ENCODE measurements around the gene CLSTN2. TPM values are rescaled to one million over a fixed set of nuclear protein-coding genes. Genes with fewer than 3 reads are reported as not detected.

Gene CLSTN2
- total RNA-seq, 1 experiment from 2014 or later = 0.68 TPM

DNA sequence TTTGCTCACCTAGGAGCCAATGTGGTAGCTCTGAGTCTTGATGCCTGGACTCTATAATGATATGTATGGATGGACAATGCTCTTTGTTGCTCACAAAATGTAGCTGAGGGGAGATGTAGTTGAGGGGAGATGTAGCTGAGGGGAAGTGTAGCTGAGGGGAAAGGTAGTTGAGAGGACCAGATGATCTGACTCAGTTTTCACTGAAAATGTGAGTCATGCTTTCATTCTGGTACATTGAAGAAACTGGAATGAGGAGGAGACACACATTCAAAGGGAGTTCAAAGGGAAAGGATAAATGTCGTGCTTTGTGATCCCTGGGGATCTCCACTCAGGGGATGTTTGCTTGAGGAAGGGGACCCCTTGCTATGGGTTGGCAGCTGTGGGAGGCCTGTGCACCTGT, 440.0 kb downstream of the CLSTN2 start:
- Histone ChIP-seq H4K91ac (ENCODE audit: insufficient read length, low read depth, low read length) (no peak overlapping the region), H3K79me2 (ENCODE audit: insufficient read depth, low read length) (no peaks in the 10 kb centered on the region), H2BK120ac (ENCODE audit: low read depth, low read length, poor library complexity, severe bottlenecking) (no peak overlapping the region), H2BK20ac (ENCODE audit: low read depth, low read length, poor library complexity, severe bottlenecking) (no peak overlapping the region), H3K4me1 (ENCODE audit: insufficient read depth, low read length) (no peaks in the 10 kb centered on the region), H3K9ac (ENCODE audit: extremely low read depth, insufficient read length, low read length) (no peak overlapping the region), H3K56ac (ENCODE audit: insufficient read length, low read depth, low read length) (no peak overlapping the region), H2BK12ac (ENCODE audit: insufficient read length, low read depth, low read length) (no peak overlapping the region), H3K23me2 (ENCODE audit: insufficient read length, low read depth, low read length, poor library complexity, severe bottlenecking) (no peaks in the 10 kb centered on the region), H4K5ac (ENCODE audit: insufficient read length, low read depth, low read length) (no peak overlapping the region), H4K8ac (replicated peaks; ENCODE audit: insufficient read length, low read depth, low read length) (no peak overlapping the region), H3K23ac (ENCODE audit: insufficient read length, low read depth, low read length) (no peak overlapping the region), H3K9me3 (ENCODE audit: control insufficient read depth, low read depth, low read length) (no peaks in the 10 kb centered on the region), H4K20me1 (ENCODE audit: control insufficient read depth, insufficient read depth, insufficient read length) (no peaks in the 10 kb centered on the region), H3T11ph (ENCODE audit: low read length) (no peak overlapping the region), H3K4me2 (ENCODE audit: insufficient read depth, insufficient read length, low read length) (no peak overlapping the region), H2BK15ac (ENCODE audit: low read depth, low read length) (no peak overlapping the region), H2BK5ac (ENCODE audit: insufficient read length, low read length) (no peak overlapping the region), H3K4ac (ENCODE audit: low read depth, low read length) (no peak overlapping the region), H3K14ac (ENCODE audit: insufficient read depth, low read length) (no peak overlapping the region), H2AFZ (ENCODE audit: low read length) (no peak overlapping the region), H2AK5ac (ENCODE audit: insufficient read length, low read length) (no peak overlapping the region), H3K27me3 (ENCODE audit: insufficient read depth, low read length) (no peaks in the 10 kb centered on the region), H3K27ac (ENCODE audit: insufficient read length, low read depth, low read length) (no peak overlapping the region), H3K18ac (ENCODE audit: insufficient read length, low read depth, low read length) (no peak overlapping the region), H3K79me1 (ENCODE audit: insufficient read depth, low read depth, low read length, poor library complexity, severe bottlenecking) (no peaks in the 10 kb centered on the region)
- no peaks in the 10 kb centered on the region for H3K9me3 Mint-ChIP-seq
- TF ChIP-seq, protein P1, sequence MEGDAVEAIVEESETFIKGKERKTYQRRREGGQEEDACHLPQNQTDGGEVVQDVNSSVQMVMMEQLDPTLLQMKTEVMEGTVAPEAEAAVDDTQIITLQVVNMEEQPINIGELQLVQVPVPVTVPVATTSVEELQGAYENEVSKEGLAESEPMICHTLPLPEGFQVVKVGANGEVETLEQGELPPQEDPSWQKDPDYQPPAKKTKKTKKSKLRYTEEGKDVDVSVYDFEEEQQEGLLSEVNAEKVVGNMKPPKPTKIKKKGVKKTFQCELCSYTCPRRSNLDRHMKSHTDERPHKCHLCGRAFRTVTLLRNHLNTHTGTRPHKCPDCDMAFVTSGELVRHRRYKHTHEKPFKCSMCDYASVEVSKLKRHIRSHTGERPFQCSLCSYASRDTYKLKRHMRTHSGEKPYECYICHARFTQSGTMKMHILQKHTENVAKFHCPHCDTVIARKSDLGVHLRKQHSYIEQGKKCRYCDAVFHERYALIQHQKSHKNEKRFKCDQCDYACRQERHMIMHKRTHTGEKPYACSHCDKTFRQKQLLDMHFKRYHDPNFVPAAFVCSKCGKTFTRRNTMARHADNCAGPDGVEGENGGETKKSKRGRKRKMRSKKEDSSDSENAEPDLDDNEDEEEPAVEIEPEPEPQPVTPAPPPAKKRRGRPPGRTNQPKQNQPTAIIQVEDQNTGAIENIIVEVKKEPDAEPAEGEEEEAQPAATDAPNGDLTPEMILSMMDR (conservative IDR thresholded peaks at IDR 0.05) = no peak
- H3K36me3 Mint-ChIP-seq (ENCODE audit: insufficient read depth in 1 of 3, low read depth in 3 of 3) = 0 out of 7 replicates have a peak, but pooled peaks cover 0 to 1% (median 0%) of the 10 kb centered on the region in 3 experiments
- no peak overlapping the region for H3K27ac Mint-ChIP-seq
- no peak overlapping the region for H3K4me3 Mint-ChIP-seq
- no peak for DNase-seq
- H3K27me3 Mint-ChIP-seq (ENCODE audit: low read depth) = no peaks in the 10 kb centered on the region; the same call in 1 of the 2 replicates
- WGBS (ENCODE audit: extremely low coverage, insufficient read length, low lambda C conversion rate) = no CpG with 5 or more reads among the region's 1 CpG
- H3K4me1 Mint-ChIP-seq = peaks cover 5% of the 10 kb centered on the region in 2 experiments; a peak in 3 of 4 replicates

All from H9 (cell line).